GM12891 (cell line): ENCODE measurements around the gene GABPB1.

Experiments used
- PAX5 ChIP-seq: IDR thresholded peaks from 2 replicates; pipeline ENCODE4 v1.6.1; 2011; ENCODE audit warnings: low read length, moderate library complexity, mild to moderate bottlenecking; ENCODE audit not compliant: insufficient read depth, severe bottlenecking
- POLR2A ChIP-seq: IDR thresholded peaks from 2 replicates; pipeline ENCODE4 v1.6.1; 2011; ENCODE audit warnings: low read depth, low read length, control low read depth
- POLR2AphosphoS5 ChIP-seq: IDR thresholded peaks from 2 replicates; pipeline ENCODE4 v1.6.1; 2011; ENCODE audit warnings: low read depth, low read length, control low read depth
- POU2F2 ChIP-seq: IDR thresholded peaks from 2 replicates; pipeline ENCODE4 v1.6.1; 2011; ENCODE audit warnings: low read depth, mild to moderate bottlenecking, control low read depth, low read length, moderate library complexity
- TAF1 ChIP-seq: IDR thresholded peaks from 2 replicates; pipeline ENCODE4 v1.6.1; 2011; ENCODE audit warnings: low read depth, low read length, control low read depth

GRCh38 chr15:50260969-50261496, 94.0 kb downstream of the GABPB1 start:
- TF ChIP-seq POLR2A (no peak), TAF1 (no peak), POLR2AphosphoS5 (no peak), POU2F2 (no peak), PAX5 (no peak)
